ENCODE data around the gene TMOD3. TPM values are rescaled to one million over a fixed set of nuclear protein-coding genes. Genes with fewer than 3 reads are reported as not detected.

The TMOD3 gene
- total and polyA plus RNA-seq, 2 donors (not counting 3 experiments of a cell fraction or from before 2014, with no cell fraction given), result 10.4 to 64.3 TPM

- intact Hi-C loops (cut with micrococcal nuclease) (loop anchor here (1.0 kb wide), 2 partner anchors 16 to 45 kb away; no protein-coding TSS in a partner anchor), dilution Hi-C loops (cut with MboI; ENCODE audit: extremely low pct_ligation_motif_present, low sequenced_read_pairs) (no loop called here)
- POLR2A ChIA-PET, result no interaction called here
- peak; percentile 69 for DNase-seq (ENCODE audit: low read depth, low spot score)
- no peaks in the 10 kb centered on the region for H3K9me1 ChIP-seq (replicated peaks; ENCODE audit: control insufficient read depth, extremely low read depth, insufficient read depth, low read length)
- CTCF ChIA-PET, result interaction anchor here (1.5 to 3.0 kb wide), 4 partner anchors 15 to 58 kb away, joined by 3 to 15 read pairs (median 4); no protein-coding TSS in a partner anchor
- peaks cover 7% of the 10 kb centered on the region for H4K20me1 ChIP-seq (replicated peaks; ENCODE audit: control insufficient read depth, extremely low read depth, insufficient read depth, low read length)
- peak overlapping the region; percentile 88 to 97 (median 90) for H3K4me3 ChIP-seq (replicated peaks in 1 of 3; ENCODE audit: insufficient read depth in 1 of 3, low read depth in 1 of 3, low read length in 3 of 3)
- H3K79me2 ChIP-seq (ENCODE audit: control insufficient read depth, insufficient read depth, low read length), result peaks cover 58% of the 10 kb centered on the region
- H3K9ac ChIP-seq (replicated peaks; ENCODE audit: extremely low read depth, insufficient read depth, low read length), result peak overlapping the region; percentile 98
- H3K27ac ChIP-seq (ENCODE audit: insufficient read depth, low read depth, low read length), result peak overlapping the region; percentile 88
- peak; percentile 76 for FAIRE-seq
- no peaks in the 10 kb centered on the region for H3K9me3 ChIP-seq (replicated peaks; ENCODE audit: control insufficient read depth, insufficient read depth, low read length)
- peak overlapping the region; percentile 25 for H2AFZ ChIP-seq (ENCODE audit: low read depth, low read length)
- peak overlapping the region; percentile 83 for H3K4me2 ChIP-seq (ENCODE audit: insufficient read depth, low read length)
- H3K36me3 ChIP-seq (ENCODE audit: control insufficient read depth in 2 of 2, extremely low read depth in 1 of 2, insufficient read depth in 2 of 2, low read length in 2 of 2), result no peaks in the 10 kb centered on the region
- H3K27me3 ChIP-seq (ENCODE audit: control insufficient read depth in 2 of 2, insufficient read depth in 2 of 2, low read length in 2 of 2), result no peaks in the 10 kb centered on the region
- H3K4me1 ChIP-seq (ENCODE audit: control insufficient read depth, extremely low read depth, insufficient read depth, low read length), result peaks cover 12% of the 10 kb centered on the region
- no peak for TF ChIP-seq POLR2AphosphoS5 (IDR thresholded peaks at IDR 0.05; ENCODE audit: insufficient read depth, low read depth, low read length)
- TF ChIP-seq POLR2A (IDR thresholded peaks at IDR 0.05; ENCODE audit: low read depth, low read length), result no peak
- no peak for TF ChIP-seq GATA2 (IDR thresholded peaks at IDR 0.05; ENCODE audit: insufficient read depth, insufficient read length, low read depth, low read length)
- TF ChIP-seq, protein P1, sequence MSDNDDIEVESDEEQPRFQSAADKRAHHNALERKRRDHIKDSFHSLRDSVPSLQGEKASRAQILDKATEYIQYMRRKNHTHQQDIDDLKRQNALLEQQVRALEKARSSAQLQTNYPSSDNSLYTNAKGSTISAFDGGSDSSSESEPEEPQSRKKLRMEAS (IDR thresholded peaks at IDR 0.05; ENCODE audit: insufficient read depth, insufficient read length), result no peak
- TF ChIP-seq MYC (IDR thresholded peaks at IDR 0.05; ENCODE audit: low read depth, low read length), result no peak
- TF ChIP-seq FOS (IDR thresholded peaks at IDR 0.05; ENCODE audit: borderline replicate concordance, insufficient read depth, low read length), result no peak
- no peak for TF ChIP-seq JUN (IDR thresholded peaks at IDR 0.05; ENCODE audit: borderline replicate concordance, insufficient read depth, insufficient read length, low read depth)
- no peak for TF ChIP-seq EZH2 (IDR thresholded peaks at IDR 0.05; ENCODE audit: borderline replicate concordance, low read depth, low read length, severe bottlenecking)
- TF ChIP-seq CTCF (IDR thresholded peaks at IDR 0.05; ENCODE audit: extremely low read depth in 1 of 2, insufficient read depth in 1 of 2, low read depth in 1 of 2, low read length in 2 of 2), result no peak
- no TSS peak for BruUV-seq (replicated peaks)
Measured at GRCh38 chr15:51830276-51830806, 888 bp downstream of the TMOD3 start.
